ENCODE results near the gene GBX1. TPM values are rescaled to one million over a fixed set of nuclear protein-coding genes. Genes with fewer than 3 reads are reported as not detected.

The GBX1 gene
- total and polyA plus RNA-seq, 2 of the 4 experiments (the other 2 are of a cell fraction), result not detected

- no peak overlapping the region for H3K23ac ChIP-seq (ENCODE audit: low read depth, low read length)
- H3K4me1 ChIP-seq (ENCODE audit: control insufficient read depth, insufficient read depth, low read length), result peaks cover 10% of the 10 kb centered on the region
- no peak overlapping the region for H3K4me2 ChIP-seq (ENCODE audit: low read depth, low read length)
- 0 out of 2 replicates have a peak, but pooled peaks cover 1% of the 10 kb centered on the region for H3K36me3 ChIP-seq (ENCODE audit: control insufficient read depth, insufficient read depth, low read length)
- BruUV-seq (replicated peaks), result no TSS peak
- H3K9ac ChIP-seq (ENCODE audit: low read depth, low read length), result no peak overlapping the region
- H2AK5ac ChIP-seq (ENCODE audit: low read depth, low read length), result no peak overlapping the region
- peaks cover 92% of the 10 kb centered on the region for H4K20me1 ChIP-seq (ENCODE audit: insufficient read depth, low read length)
- intact Hi-C loops (cut with micrococcal nuclease), result no loop called here
- in situ Hi-C loops (cut with MboI; ENCODE audit: low sequenced_read_pairs), result loop anchor here (10.0 to 25.0 kb wide), 2 partner anchors 195 to 312 kb away; no protein-coding TSS in a partner anchor
- no peak overlapping the region for H4K8ac ChIP-seq (ENCODE audit: low read depth in 2 of 2, low read length in 2 of 2)
- TF ChIP-seq FOS (IDR thresholded peaks at IDR 0.05; ENCODE audit: low read depth, low read length), result no peak
- no peak for TF ChIP-seq CEBPB (IDR thresholded peaks at IDR 0.05; ENCODE audit: low read depth, low read length)
- no peak for TF ChIP-seq RFX5 (IDR thresholded peaks at IDR 0.05; ENCODE audit: low read depth, low read length)
- no peak for TF ChIP-seq RCOR1 (IDR thresholded peaks at IDR 0.05; ENCODE audit: insufficient replicate concordance, low read length)
- no peak for TF ChIP-seq RAD21 (IDR thresholded peaks at IDR 0.05; ENCODE audit: low read length)
- TF ChIP-seq MAZ (IDR thresholded peaks at IDR 0.05; ENCODE audit: borderline replicate concordance, low read depth, low read length), result no peak
- H3K79me1 ChIP-seq (ENCODE audit: low read depth in 1 of 2, low read length in 2 of 2), result peaks cover 19 to 89% of the 10 kb centered on the region in 2 experiments
- H2AK9ac ChIP-seq (replicated peaks; ENCODE audit: low read depth, low read length, poor library complexity), result no peak overlapping the region
- no peak overlapping the region for H2BK15ac ChIP-seq (ENCODE audit: low read depth, low read length)
- no peak overlapping the region for H3K18ac ChIP-seq (ENCODE audit: low read depth, low read length)
- POLR2A ChIA-PET (ENCODE audit: unreplicated experiment), result no interaction called here
- H2BK5ac ChIP-seq (ENCODE audit: low read depth, low read length, poor library complexity, severe bottlenecking), result no peak overlapping the region
- no peaks in the 10 kb centered on the region for H3K9me3 ChIP-seq (ENCODE audit: control insufficient read depth, insufficient read depth, low read length)
- no peaks in the 10 kb centered on the region for H3K27me3 ChIP-seq (ENCODE audit: control insufficient read depth, insufficient read depth, low read length)
- dilution Hi-C loops (cut with HindIII; ENCODE audit: low sequenced_read_pairs, unreplicated experiment), result no loop called here
- H2AFZ ChIP-seq (replicated peaks; ENCODE audit: low read length, poor library complexity), result no peak overlapping the region
- H3K56ac ChIP-seq (ENCODE audit: extremely low read depth, insufficient read depth, low read length), result no peak overlapping the region
- H3K14ac ChIP-seq (replicated peaks; ENCODE audit: low read depth, low read length), result no peak overlapping the region
- no peak overlapping the region for H4K91ac ChIP-seq (ENCODE audit: insufficient read depth, low read depth, low read length)
- H3K9me1 ChIP-seq (ENCODE audit: insufficient read depth, low read length), result peaks cover 13% of the 10 kb centered on the region; the same call in 1 of the 2 replicates
- H3K27ac ChIP-seq (ENCODE audit: insufficient read depth, low read length), result no peak overlapping the region
- H4K5ac ChIP-seq (ENCODE audit: low read depth, low read length), result no peak overlapping the region
- CTCF ChIA-PET, result interaction anchor here (1.2 kb wide), 1 partner anchor 9 kb away, joined by 3 read pairs; no protein-coding TSS in a partner anchor
- WGBS, 2 experiments (ENCODE audit: extremely low coverage in 2 of 2, insufficient read length in 1 of 2), result 73% methylated on average over 4 of the region's 20 CpGs; no CpG with 5 or more reads in 1 of the 2 experiments
- ATAC-seq (ENCODE audit: low read depth), result no peak
- DNase-seq, result no peak
- no peak overlapping the region for H2BK20ac ChIP-seq (ENCODE audit: low read depth, low read length)
- no peak overlapping the region for H2BK120ac ChIP-seq (ENCODE audit: low read depth, low read length)
- no peak overlapping the region for H3K4me3 ChIP-seq (ENCODE audit: insufficient read depth, low read depth, low read length)
- no peak overlapping the region for H3K4ac ChIP-seq (ENCODE audit: low read depth, low read length)
Observed at GRCh38 chr7:151099486-151100211, 67.8 kb downstream of the GBX1 start.

Other genes with a start within 250 kb of the GBX1 start
- 0.56 and 0.90 TPM in 2 replicates for gene KCNH2, start 189.4 kb downstream of the GBX1 start, total RNA-seq (2012; rRNA removed)
- gene KCNH2, start 189.4 kb downstream of the GBX1 start, polyA plus RNA-seq (2012; rRNA removed), result 1.6 and 2.1 TPM in 2 replicates
- 0.28 and 0.72 TPM in 2 replicates for gene NOS3, start 176.7 kb downstream of the GBX1 start, total RNA-seq (2012; rRNA removed)
- 2.0 and 2.9 TPM in 2 replicates for gene NOS3, start 176.7 kb downstream of the GBX1 start, polyA plus RNA-seq (2012; rRNA removed)
- 0.18 TPM in 1 of 2 replicates, not detected in the other for gene ATG9B, start 143.2 kb downstream of the GBX1 start, total RNA-seq (2012; rRNA removed)
- 0.91 and 1.1 TPM in 2 replicates for gene ATG9B, start 143.2 kb downstream of the GBX1 start, polyA plus RNA-seq (2012; rRNA removed)
- gene ABCB8, start 139.2 kb downstream of the GBX1 start, total RNA-seq (2012; rRNA removed), result 14.7 and 16.3 TPM in 2 replicates
- 26.8 and 27.5 TPM in 2 replicates for gene ABCB8, start 139.2 kb downstream of the GBX1 start, polyA plus RNA-seq (2012; rRNA removed)
- gene ASIC3, start 119.2 kb downstream of the GBX1 start, total RNA-seq (2012; rRNA removed), result not detected in 2 replicates
- gene ASIC3, start 119.2 kb downstream of the GBX1 start, polyA plus RNA-seq (2012; rRNA removed), result 0.70 and 0.74 TPM in 2 replicates
- 22.4 and 24.7 TPM in 2 replicates for gene CDK5, start 109.8 kb downstream of the GBX1 start, total RNA-seq (2012; rRNA removed)
- gene CDK5, start 109.8 kb downstream of the GBX1 start, polyA plus RNA-seq (2012; rRNA removed), result 34.8 and 45.6 TPM in 2 replicates
- gene SLC4A2, start 108.1 kb downstream of the GBX1 start, total RNA-seq (2012; rRNA removed), result 25.3 and 29.6 TPM in 2 replicates
- gene SLC4A2, start 108.1 kb downstream of the GBX1 start, polyA plus RNA-seq (2012; rRNA removed), result 91.0 and 112 TPM in 2 replicates
- gene FASTK, start 86.9 kb downstream of the GBX1 start, total RNA-seq (2012; rRNA removed), result 41.9 and 53.8 TPM in 2 replicates
- gene FASTK, start 86.9 kb downstream of the GBX1 start, polyA plus RNA-seq (2012; rRNA removed), result 115 and 127 TPM in 2 replicates
- gene TMUB1, start 84.2 kb downstream of the GBX1 start, total RNA-seq (2012; rRNA removed), result 6.8 and 7.8 TPM in 2 replicates
- gene TMUB1, start 84.2 kb downstream of the GBX1 start, polyA plus RNA-seq (2012; rRNA removed), result 29.8 and 38.3 TPM in 2 replicates
- 33.3 and 35.3 TPM in 2 replicates for gene AGAP3, start 81.2 kb downstream of the GBX1 start, total RNA-seq (2012; rRNA removed)
- 93.9 and 99.5 TPM in 2 replicates for gene AGAP3, start 81.2 kb downstream of the GBX1 start, polyA plus RNA-seq (2012; rRNA removed)
- not detected in 2 replicates for gene ASB10, start 19.6 kb upstream of the GBX1 start, total RNA-seq (2012; rRNA removed)
- gene ASB10, start 19.6 kb upstream of the GBX1 start, polyA plus RNA-seq (2012; rRNA removed), result not detected in 2 replicates
- not detected in 2 replicates for gene H2BK1, start 42.8 kb upstream of the GBX1 start, total RNA-seq (2012; rRNA removed)
- not detected in 2 replicates for gene H2BK1, start 42.8 kb upstream of the GBX1 start, polyA plus RNA-seq (2012; rRNA removed)
- 100 and 103 TPM in 2 replicates for gene ABCF2, start 59.5 kb upstream of the GBX1 start, total RNA-seq (2012; rRNA removed)
- 40.3 and 46.2 TPM in 2 replicates for gene ABCF2, start 59.5 kb upstream of the GBX1 start, polyA plus RNA-seq (2012; rRNA removed)
- gene CHPF2, start 64.8 kb upstream of the GBX1 start, total RNA-seq (2012; rRNA removed), result 26.2 and 26.9 TPM in 2 replicates
- gene CHPF2, start 64.8 kb upstream of the GBX1 start, polyA plus RNA-seq (2012; rRNA removed), result 77.0 and 80.0 TPM in 2 replicates
- 33.1 and 37.5 TPM in 2 replicates for gene SMARCD3, start 81.0 kb upstream of the GBX1 start, total RNA-seq (2012; rRNA removed)
- 43.8 and 48.5 TPM in 2 replicates for gene SMARCD3, start 81.0 kb upstream of the GBX1 start, polyA plus RNA-seq (2012; rRNA removed)
- gene NUB1, start 174.1 kb upstream of the GBX1 start, total RNA-seq (2012; rRNA removed), result 20.1 and 31.9 TPM in 2 replicates
- gene NUB1, start 174.1 kb upstream of the GBX1 start, polyA plus RNA-seq (2012; rRNA removed), result 27.2 and 29.7 TPM in 2 replicates
- gene WDR86, start 242.3 kb upstream of the GBX1 start, total RNA-seq (2012; rRNA removed), result not detected in 2 replicates
- gene WDR86, start 242.3 kb upstream of the GBX1 start, polyA plus RNA-seq (2012; rRNA removed), result not detected in 2 replicates